Measurements from ENCODE around the gene RNFT2.

Gene RNFT2

GRCh38 chr12:116838365-116838764 lies 100.2 kb downstream of the RNFT2 start:
- no peak for DNase-seq

GRCh38 chr12:116839287-116839830 lies 101.2 kb downstream of the RNFT2 start:
- DNase-seq, result no peak

- no peak for DNase-seq
These were observed 105.0 kb downstream of the RNFT2 start for GRCh38 chr12:116843085-116843484.

GRCh38 chr12:116849216-116849615 lies 111.1 kb downstream of the RNFT2 start:
- DNase-seq, result no peak

GRCh38 chr12:116852303-116852702 lies 114.2 kb downstream of the RNFT2 start:
- DNase-seq, result no peak

GRCh38 chr12:116853507-116853906 lies 115.4 kb downstream of the RNFT2 start:
- no peak for DNase-seq

- DNase-seq, result no peak
These were observed 117.8 kb downstream of the RNFT2 start for GRCh38 chr12:116855744-116856470.

GRCh38 chr12:116856729-116857128 lies 118.6 kb downstream of the RNFT2 start:
- no peak for DNase-seq

- no peak for DNase-seq
These were observed 121.0 kb downstream of the RNFT2 start for GRCh38 chr12:116859079-116859478.

GRCh38 chr12:116860263-116860662 lies 122.1 kb downstream of the RNFT2 start:
- no peak for DNase-seq

- DNase-seq, result no peak
These were observed 123.2 kb downstream of the RNFT2 start for GRCh38 chr12:116861320-116861719.

- no peak for DNase-seq
These were observed 124.1 kb downstream of the RNFT2 start for GRCh38 chr12:116862167-116862566.

- DNase-seq, result no peak
These were observed 125.2 kb downstream of the RNFT2 start for GRCh38 chr12:116863275-116863767.

- no peak for DNase-seq
These were observed 126.5 kb downstream of the RNFT2 start for GRCh38 chr12:116864371-116865160.

- no peak for DNase-seq
These were observed 129.4 kb downstream of the RNFT2 start for GRCh38 chr12:116867523-116867922.

GRCh38 chr12:116870306-116870705 lies 132.2 kb downstream of the RNFT2 start:
- DNase-seq, result no peak

- no peak for DNase-seq
These were observed 136.3 kb downstream of the RNFT2 start for GRCh38 chr12:116874324-116874995.

GRCh38 chr12:116876151-116876869 lies 138.2 kb downstream of the RNFT2 start:
- no peak for DNase-seq

- DNase-seq, result no peak
These were observed 140.7 kb downstream of the RNFT2 start for GRCh38 chr12:116878567-116879508.

- DNase-seq, result no peak
These were observed 141.5 kb downstream of the RNFT2 start for GRCh38 chr12:116879509-116880212.

All from activated CD4-positive, alpha-beta T cell treated with anti-CD3 and anti-CD28 coated beads for 4 hours (primary cell).